ENCODE data around the gene THBS4. TPM values are rescaled to one million over a fixed set of nuclear protein-coding genes. Genes with fewer than 3 reads are reported as not detected.

Gene THBS4
- total RNA-seq, 1 donor from 2014 or later = 0.29 TPM

DNA sequence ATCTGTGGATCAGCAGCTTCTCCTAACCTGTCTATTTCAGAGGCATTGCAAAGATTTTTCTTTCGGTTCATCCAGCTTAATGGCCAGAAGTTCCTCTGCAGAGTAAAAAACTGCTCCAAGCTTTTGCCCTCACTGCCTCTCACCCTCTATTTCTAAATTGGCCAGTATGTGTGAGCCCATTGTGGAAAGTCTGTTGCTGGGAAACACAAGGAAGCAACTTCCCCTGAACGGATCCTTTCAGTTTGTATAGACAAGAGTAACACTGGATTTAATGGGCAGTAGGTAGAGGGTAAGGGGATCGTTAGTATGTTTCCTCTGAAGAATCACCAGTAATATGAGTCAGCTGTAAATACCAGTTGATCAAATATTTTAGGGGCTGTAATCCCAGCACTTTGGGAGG, 7.2 kb downstream of the THBS4 start:
- no peak for DNase-seq (ENCODE audit: low read depth)
- TF ChIP-seq, protein P1, sequence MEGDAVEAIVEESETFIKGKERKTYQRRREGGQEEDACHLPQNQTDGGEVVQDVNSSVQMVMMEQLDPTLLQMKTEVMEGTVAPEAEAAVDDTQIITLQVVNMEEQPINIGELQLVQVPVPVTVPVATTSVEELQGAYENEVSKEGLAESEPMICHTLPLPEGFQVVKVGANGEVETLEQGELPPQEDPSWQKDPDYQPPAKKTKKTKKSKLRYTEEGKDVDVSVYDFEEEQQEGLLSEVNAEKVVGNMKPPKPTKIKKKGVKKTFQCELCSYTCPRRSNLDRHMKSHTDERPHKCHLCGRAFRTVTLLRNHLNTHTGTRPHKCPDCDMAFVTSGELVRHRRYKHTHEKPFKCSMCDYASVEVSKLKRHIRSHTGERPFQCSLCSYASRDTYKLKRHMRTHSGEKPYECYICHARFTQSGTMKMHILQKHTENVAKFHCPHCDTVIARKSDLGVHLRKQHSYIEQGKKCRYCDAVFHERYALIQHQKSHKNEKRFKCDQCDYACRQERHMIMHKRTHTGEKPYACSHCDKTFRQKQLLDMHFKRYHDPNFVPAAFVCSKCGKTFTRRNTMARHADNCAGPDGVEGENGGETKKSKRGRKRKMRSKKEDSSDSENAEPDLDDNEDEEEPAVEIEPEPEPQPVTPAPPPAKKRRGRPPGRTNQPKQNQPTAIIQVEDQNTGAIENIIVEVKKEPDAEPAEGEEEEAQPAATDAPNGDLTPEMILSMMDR (conservative IDR thresholded peaks at IDR 0.05; ENCODE audit: low read depth, low read length) = no peak
- no peak overlapping the region for H3K4me3 ChIP-seq (ENCODE audit: low read depth, low read length)

DNA sequence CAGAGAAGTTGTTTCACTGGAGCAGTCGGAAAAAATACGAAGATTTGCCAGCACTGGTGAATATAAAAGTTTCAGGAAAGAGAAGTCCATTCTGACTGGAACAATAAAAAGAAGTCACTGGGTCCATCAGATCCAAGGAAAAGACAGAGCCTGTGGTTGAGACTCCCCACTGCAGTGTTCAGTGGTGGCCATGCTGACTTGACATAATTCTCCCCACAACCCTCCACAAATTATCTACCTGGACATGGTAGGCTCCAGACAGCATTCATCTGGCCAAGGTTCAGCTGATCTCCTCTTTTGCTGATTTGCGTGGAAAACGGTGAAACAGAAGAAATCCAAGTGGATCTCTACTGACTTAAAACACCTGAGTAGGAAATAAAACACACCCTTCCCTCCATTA, 8.0 kb downstream of the THBS4 start:
- no peak for DNase-seq (ENCODE audit: low read depth)
- no peak overlapping the region for H3K4me3 ChIP-seq (ENCODE audit: low read depth, low read length)
- TF ChIP-seq, protein P1 (conservative IDR thresholded peaks at IDR 0.05; ENCODE audit: low read depth, low read length) = no peak

DNA sequence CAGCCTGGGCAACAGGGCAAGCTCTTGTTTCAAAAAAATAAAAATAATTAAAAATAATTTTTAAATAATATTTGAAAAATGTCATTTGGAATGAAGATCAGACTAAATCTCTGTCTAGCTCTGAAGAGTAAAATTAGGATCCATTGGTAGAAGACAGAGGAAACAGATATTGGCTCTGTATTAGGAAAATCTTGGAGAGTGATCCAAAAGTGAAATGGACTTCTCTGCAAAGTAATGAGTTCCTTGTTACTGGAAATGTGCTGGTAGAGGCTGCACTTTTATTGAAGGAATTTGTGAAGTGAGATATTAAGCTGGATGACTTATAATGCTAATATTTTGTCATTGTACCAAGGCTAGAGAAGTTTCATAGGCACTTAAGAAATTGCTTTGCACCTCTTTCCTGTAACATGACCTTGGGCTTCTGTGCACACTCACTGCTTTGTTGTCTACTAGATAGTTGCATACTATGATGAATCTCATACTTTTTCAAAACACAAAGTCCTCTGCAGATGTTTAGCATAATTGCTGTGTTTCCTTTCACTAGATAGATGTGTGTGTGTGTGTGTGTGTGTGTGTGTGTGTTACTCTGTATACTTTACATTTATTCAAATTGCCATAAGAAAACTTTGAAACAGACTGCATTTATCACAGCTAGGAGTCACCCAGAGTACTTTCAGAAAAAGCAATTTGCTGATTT, 13.1 kb downstream of the THBS4 start:
- H3K4me3 ChIP-seq (ENCODE audit: low read depth, low read length) = no peak overlapping the region
- TF ChIP-seq, protein P1 (conservative IDR thresholded peaks at IDR 0.05; ENCODE audit: low read depth, low read length) = no peak
- no peak for DNase-seq (ENCODE audit: low read depth)

DNA sequence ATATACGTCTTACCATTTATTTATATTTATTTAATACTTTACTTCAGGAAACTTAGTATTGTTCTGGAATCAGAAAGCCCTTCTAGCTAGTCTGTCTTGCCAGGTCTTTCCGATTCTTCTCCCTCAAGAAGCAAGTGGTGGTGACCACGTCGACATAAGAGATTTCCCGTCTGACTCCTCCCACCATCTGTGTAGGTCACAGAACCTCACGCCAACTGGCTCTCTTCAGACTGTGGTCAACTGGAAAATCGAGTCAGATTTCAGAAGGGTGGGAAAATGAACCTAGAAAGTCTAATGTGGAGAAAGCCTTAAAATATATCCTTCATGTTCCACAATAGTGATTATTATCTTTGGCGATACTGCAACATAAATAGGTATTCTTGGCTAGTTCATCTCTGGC, 17.3 kb downstream of the THBS4 start:
- TF ChIP-seq, protein P1 (conservative IDR thresholded peaks at IDR 0.05; ENCODE audit: low read depth, low read length) = no peak
- no peak for DNase-seq (ENCODE audit: low read depth)
- no peak overlapping the region for H3K4me3 ChIP-seq (ENCODE audit: low read depth, low read length)

- no peak overlapping the region for H3K4me3 ChIP-seq (ENCODE audit: low read depth, low read length)
- DNase-seq (ENCODE audit: low read depth) = no peak
- TF ChIP-seq, protein P1 (conservative IDR thresholded peaks at IDR 0.05; ENCODE audit: low read depth, low read length) = no peak
Measured at GRCh38 chr5:80054682-80055081, 19.5 kb downstream of the THBS4 start.

DNA sequence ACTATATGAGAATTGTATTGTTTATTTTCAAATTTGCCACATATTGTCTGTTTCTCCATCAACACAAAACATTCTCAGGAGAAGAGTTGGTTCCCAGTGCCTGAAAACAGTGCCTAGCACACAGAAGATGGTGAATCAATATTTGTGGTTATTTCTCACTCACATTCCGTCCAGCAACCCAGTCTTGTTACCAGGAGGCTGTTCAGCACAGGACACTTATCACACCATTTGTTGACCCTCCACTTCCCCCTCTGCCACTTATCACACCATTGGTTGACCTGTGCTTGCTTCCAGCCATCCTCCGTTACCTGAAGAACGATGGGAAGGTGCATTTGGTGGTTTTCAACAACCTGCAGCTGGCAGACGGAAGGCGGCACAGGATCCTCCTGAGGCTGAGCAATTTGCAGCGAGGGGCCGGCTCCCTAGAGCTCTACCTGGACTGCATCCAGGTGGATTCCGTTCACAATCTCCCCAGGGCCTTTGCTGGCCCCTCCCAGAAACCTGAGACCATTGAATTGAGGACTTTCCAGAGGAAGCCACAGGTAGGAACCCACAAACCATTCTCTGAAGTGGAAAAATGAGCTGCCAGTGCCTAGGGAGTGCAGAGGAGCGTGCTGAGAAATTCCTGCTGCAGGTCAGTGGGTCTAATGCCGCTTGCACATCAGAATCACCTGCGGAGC, 20.5 kb downstream of the THBS4 start:
- H3K4me3 ChIP-seq (ENCODE audit: low read depth, low read length) = no peak overlapping the region
- TF ChIP-seq, protein P1 (conservative IDR thresholded peaks at IDR 0.05; ENCODE audit: low read depth, low read length) = no peak
- no peak for DNase-seq (ENCODE audit: low read depth)

DNA sequence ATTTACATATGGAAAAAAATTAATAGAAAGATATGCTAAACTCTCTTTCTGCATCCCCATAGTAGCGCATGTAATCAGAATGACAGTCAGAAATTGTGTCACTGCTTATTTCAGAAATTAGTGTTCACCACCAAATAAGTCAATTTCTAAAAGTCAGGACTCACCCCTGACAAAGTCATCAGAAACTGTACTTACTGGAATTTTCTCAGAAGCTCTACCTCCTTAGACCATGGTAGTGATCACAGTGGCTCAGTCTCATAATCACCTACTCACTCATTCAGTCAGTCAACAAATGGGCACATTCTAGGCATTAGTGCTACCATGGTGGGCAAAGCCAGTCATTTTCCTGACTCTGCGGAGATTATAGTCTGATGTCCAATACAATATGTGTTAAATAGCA, 22.0 kb downstream of the THBS4 start:
- no peak for DNase-seq (ENCODE audit: low read depth)
- TF ChIP-seq, protein P1 (conservative IDR thresholded peaks at IDR 0.05; ENCODE audit: low read depth, low read length) = no peak
- no peak overlapping the region for H3K4me3 ChIP-seq (ENCODE audit: low read depth, low read length)
